ENCODE measurements around the gene IL18. TPM values are rescaled to one million over a fixed set of nuclear protein-coding genes. Genes with fewer than 3 reads are reported as not detected.

The IL18 gene
- total and polyA plus RNA-seq, 9 of the 15 experiments (the other 6 are each of a cell fraction or from before 2014, with no cell fraction given): 4.1 to 10.0 (median 6.1) TPM

- CTCF ChIA-PET (ENCODE audit: low intra/inter-chr PET ratio): interaction anchor here (1.0 kb wide), 1 partner anchor 12 kb away, joined by 3 read pairs; the partner anchor contains the start of gene BCO2
- in situ Hi-C loops (cut with MboI) (no loop called here), intact Hi-C loops (cut with micrococcal nuclease) (no loop called here)
- Histone ChIP-seq H3K27me3 (ENCODE audit: control insufficient read depth in 2 of 2, insufficient read depth in 2 of 2, low read length in 2 of 2) (no peaks in the 10 kb centered on the region), H3K79me2 (ENCODE audit: control insufficient read depth, insufficient read depth, low read length) (no peaks in the 10 kb centered on the region), H3K4me3 (no peak overlapping the region), H3K4me2 (ENCODE audit: insufficient read depth, low read length) (no peak overlapping the region), H3K4me1 (replicated peaks in 1 of 2; ENCODE audit: control insufficient read depth in 2 of 2, insufficient read depth in 2 of 2, low read length in 2 of 2) (peaks cover 8 to 9% of the 10 kb centered on the region in 2 experiments; a peak in 2 of 5 replicates), H3K9me1 (ENCODE audit: control insufficient read depth, insufficient read depth, low read length) (no peaks in the 10 kb centered on the region), H2AFZ (ENCODE audit: low read depth, low read length) (peak overlapping the region; percentile 18; the same call in 1 of the 2 replicates), H3K36me3 (ENCODE audit: control insufficient read depth, insufficient read depth, low read length) (no peaks in the 10 kb centered on the region), H3K9ac (ENCODE audit: insufficient read depth in 1 of 2, low read depth in 2 of 2, low read length in 2 of 2) (no peak overlapping the region), H3K9me3 (replicated peaks; ENCODE audit: control insufficient read depth, insufficient read depth, low read depth, low read length) (no peaks in the 10 kb centered on the region), H4K20me1 (replicated peaks; ENCODE audit: control insufficient read depth, insufficient read depth, low read length) (no peaks in the 10 kb centered on the region), H3K27ac (ENCODE audit: extremely low read depth, low read depth, low read length) (no peak overlapping the region)
- no peak for DNase-seq (ENCODE audit: extremely low read depth in 1 of 4, low spot score in 3 of 4)
- no peak for FAIRE-seq
- BruUV-seq (replicated peaks): no TSS peak
- POLR2A ChIA-PET: interaction anchor here (0.5 to 1.4 kb wide), 2 partner anchors 10 to 129 kb away, joined by 3 read pairs; no protein-coding TSS in a partner anchor
- ATAC-seq: peak; percentile 37; the same call in 2 of the 3 replicates
- TF ChIP-seq ZBTB1 (CRISPR knock-in tag; IDR thresholded peaks at IDR 0.05; ENCODE audit: borderline replicate concordance, low read depth) (no peak), RHOXF2B (CRISPR knock-in tag; conservative IDR thresholded peaks at IDR 0.05) (no peak), BRF2 (IDR thresholded peaks at IDR 0.05; ENCODE audit: borderline replicate concordance, insufficient read depth, insufficient read length) (no peak), ZNF41 (CRISPR knock-in tag; conservative IDR thresholded peaks at IDR 0.05) (no peak), E2F4 (CRISPR knock-in tag; IDR thresholded peaks at IDR 0.05; ENCODE audit: low read depth) (no peak), SIRT6 (IDR thresholded peaks at IDR 0.05; ENCODE audit: low read depth, low read length) (no peak), POLR2AphosphoS5 (IDR thresholded peaks at IDR 0.05; ENCODE audit: control insufficient read depth, insufficient read depth, low read depth, low read length) (no peak)
- WGBS (ENCODE audit: insufficient coverage, low coverage, missing lambda C conversion rate): 37% methylated on average over 6 of the region's 6 CpGs
Measured at GRCh38 chr11:112162761-112163546, 940 bp downstream of the IL18 start.
